SIG-M5 treated with dmso at 0.1 percent for 504 hours (cell line): ENCODE data around the gene RBM19.
"Not testable (repeated sequence)": the region's sequence is repeated elsewhere in the genome, so short reads cannot be mapped to it uniquely, and the experiment has no call there.

Experiments
- DNase-seq: peaks from one replicate; lab custom pipeline; 2025; ENCODE audit not compliant: unreplicated experiment; lab: John Stamatoyannopoulos, UW

Gene RBM19

DNA sequence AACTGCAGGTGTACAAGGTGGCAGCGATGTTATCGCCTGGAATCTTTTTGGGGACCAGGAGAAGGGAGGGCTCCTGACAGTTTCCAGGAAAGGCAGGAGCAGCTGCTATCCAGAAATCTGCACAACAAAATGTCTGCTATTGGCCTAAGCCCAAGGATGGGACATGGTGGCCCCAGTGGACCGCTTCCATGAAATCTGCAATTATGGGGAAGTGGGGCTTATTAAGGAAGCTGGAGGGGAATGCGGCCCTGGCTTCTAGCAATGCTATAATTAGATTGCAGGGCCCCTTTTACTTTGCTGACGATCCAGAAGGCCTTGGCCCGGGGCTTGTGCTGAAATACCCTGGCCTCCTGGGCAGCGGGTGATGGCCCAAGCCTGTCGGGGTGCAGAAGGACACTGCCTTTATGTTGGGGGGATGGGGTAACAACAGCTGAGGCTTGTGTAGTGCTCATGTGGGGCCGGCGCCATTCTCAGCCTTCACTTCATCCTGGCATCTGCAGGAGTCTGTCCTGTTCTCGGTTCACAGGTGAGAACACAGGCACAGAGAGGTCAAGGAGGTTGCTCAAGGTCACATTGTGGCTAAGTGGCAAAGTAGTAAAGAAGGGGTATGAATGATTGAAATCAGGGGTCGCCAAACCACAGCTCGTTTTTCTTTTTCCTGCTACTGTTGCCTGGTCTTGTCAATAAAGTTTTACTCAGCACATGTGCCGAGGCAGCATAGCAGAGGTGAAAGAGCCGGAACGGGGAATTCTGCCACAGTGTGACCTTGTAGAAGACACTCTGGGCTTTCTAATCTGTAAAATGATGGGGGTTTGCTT lies 153.5 kb downstream of the RBM19 start:
- no peak for DNase-seq

DNA sequence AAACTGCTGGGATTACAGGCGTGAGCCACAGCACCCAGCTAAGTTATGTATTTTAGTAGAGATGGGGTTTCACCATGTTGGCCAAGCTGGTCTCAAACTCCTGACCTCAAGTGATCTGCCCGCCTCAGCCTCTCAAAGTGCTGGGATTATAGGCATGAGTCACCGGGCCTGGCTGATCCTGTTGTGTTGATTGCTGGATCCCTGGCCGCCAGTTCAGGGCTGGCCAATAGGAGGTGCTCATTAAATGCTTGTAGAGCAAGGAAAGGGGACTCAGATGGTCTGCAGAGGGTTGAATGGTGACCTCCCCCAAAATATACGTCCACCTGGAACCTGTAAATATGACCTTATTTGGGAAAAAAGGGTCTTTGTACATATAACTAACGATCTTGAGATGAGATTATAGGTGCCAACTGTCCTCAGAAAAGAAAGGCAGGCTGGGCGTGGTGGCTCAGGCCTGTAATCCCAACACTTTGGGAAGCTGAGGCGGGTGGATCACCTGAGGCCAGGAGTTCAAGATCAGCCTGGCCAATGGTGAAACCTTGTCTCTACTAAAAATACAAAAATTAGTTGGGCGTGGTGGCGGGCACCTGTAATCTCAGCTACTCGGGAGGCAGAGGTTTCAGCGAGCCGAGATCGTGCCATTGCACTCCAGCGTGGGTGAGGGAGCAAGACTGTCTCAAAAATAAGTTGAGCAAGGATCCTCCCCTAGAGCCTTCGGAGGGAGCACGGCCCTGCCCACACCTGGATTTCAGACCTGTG lies 156.5 kb downstream of the RBM19 start:
- DNase-seq = not testable (repeated sequence)

DNA sequence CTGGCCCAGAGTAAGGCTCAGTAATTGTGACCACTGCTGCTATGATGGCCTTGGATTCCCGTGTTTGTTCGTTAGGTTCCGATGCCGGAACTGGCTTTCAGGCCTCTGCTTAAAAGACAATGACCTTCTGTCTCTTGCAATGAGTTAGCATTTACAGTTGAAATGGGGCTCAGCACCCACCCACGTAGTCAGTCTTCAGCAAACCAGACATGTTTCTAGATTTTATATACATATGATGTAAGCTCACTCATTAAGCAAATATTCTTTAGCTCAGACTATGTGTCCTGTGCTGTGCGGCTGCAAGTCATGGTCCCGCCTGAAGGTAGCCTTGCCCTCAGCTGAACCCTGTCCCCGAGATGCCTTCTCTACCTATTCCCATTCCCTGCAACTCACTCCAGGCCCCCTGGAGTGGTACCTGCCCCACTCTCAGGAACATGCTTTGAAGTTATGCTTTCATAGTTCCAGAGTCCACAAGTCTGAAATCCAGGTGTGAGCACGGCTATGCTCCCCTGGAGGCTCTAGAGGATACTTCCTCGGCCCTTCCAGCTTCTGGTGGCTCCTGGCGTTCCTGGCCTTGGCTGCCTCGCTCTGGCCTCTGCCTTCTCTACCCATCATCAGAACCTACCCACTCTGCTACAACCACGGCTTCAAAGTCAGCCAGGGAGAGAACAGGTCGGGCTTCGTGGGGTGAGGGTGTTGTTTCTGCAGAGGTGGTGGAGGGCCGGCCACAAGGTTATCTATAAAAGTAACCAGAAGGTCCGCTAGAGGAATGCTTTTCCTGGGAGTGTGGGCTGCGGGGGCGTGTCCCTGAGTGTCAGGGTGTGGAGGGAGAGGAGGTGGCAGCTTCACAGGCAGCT lies 157.8 kb downstream of the RBM19 start:
- no peak for DNase-seq

DNA sequence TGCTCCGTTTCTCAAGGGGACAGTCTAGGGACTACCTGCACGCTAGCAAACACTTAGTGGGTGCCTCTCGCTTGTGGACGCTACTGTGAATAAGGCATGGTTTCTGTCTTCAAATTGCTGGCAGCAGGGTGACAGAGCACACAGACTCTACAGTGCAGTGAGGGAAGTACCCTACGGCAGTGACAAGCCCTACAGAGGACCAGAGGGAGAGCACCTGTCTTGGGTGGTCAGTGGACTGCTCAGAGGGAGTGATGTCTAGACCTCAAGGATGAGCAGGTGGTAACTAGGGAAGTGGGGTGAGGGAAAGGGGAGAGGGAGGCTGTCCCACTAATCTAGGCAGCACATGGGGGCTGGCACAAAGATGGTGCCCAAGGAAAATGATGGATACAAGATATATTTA lies 160.5 kb downstream of the RBM19 start:
- DNase-seq = no peak

DNA sequence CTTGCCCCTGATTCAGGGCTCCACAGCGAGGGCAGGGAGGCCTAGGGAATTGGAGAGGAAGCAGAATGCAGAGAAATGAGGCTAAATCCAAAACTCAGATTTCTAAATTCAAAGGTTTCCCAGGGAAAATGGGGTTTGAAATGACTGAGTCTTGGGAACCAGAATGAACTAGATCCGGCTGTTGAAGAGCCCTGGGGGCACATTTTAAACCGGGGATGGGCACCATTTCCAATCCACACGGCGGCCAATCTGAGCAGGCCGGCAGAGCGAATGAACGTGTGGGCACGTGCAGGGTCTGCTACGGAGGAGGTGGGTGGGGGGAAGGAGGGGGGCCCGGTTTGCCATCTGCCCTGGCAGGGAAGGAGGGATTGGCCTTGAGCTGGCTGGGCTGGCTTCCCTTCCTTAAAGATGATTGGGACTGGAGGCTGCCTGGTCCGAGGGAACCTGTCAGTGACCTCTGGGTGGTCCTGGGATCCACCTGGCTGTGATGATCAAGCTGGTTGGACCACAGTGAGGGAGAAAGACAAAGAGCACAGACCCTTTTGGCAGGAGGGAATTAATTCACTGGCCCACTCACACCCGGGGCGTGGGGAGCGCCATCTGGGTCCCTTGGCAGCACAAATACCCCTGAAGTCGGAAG lies 161.0 kb downstream of the RBM19 start:
- DNase-seq = no peak

DNA sequence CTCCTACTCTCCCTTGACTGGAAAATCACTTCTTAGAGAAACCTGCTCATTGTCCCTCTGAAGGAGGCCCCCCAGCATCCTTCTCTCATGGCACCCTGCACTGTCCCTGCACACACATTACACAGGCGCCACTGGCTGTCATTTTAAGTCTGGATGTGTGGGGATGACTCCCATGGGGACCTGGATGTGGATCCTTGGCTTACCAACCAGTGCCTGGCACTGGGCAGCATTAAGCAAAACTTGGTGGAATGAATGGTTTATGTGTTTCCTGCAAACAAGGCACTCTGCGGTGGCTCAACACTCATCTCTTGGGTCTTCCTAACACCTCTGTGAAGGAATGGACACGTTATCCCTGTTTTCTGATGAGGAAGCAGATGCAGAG lies 162.4 kb downstream of the RBM19 start:
- DNase-seq = no peak

DNA sequence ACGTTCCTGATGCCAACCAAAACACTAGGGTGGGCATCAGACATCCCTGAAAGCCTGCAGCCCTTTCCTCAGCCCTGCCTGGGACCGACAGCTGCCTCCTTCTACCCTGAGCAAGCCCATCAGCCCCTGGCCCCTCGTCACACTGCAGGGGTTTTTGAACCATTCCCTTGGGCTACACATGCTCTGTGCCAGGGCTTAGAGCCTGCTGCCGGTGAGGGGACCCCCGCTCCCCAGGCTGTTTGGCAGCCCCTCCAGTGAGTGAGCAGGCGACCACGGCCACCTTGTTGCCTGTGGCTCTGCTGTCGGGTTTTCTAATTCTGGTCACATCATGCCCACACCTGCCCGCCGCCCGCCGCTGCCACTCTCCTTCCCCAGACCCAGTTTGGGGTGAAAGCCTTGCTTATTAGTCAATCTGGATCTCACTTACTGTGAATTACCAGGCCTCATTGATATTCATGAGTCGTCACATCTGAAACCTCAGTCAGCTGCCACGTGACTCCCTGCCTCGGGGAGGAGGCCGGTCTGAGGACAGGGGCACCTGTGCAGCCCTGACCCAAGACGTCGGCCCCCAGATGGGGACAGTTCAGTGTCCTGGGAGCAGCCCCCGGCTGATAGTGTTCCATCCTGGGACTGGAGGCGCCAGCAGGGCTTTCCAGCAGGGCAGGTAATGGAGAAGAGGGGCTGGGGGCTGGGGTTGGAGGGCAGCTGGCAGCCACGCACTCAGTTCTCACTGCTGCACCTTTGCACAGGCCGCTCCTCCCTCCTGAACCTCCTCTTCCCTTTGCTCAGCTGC lies 163.0 kb downstream of the RBM19 start:
- DNase-seq = no peak

DNA sequence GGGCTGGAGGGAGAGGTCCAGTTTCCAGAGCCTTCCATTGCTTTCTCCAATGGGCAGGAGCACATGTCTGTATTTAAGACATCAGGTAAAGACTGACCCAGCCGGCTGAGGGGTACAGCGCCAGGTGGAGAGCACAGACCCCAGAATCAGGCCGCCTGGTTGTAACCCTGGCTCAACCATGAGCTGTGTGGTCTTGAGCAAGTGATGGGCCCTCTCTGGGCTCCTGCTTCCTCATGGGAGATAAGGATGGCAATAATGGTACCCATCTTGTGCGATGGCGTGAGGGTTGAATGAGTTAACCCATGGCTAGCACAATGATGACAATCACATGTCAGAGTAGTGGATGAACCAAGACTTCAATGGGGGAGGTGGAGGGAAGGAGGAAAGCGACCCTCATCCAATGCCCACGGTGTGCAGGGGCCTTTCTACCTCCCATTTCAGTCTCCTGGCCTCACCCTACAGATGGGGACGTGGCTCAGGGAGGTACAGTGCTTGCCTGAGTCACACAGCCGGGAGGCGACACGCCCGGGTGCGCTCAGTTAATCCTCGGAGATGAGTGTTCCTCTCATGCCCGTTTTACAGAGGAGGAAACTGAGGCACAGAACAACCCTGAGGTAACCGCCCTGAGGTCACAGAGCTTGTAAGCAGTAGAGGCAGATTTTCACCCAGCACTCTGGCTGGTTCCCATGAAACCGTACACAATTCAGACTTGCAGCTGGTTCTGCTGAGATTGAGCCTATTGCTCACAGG lies 163.9 kb downstream of the RBM19 start:
- DNase-seq = no peak

DNA sequence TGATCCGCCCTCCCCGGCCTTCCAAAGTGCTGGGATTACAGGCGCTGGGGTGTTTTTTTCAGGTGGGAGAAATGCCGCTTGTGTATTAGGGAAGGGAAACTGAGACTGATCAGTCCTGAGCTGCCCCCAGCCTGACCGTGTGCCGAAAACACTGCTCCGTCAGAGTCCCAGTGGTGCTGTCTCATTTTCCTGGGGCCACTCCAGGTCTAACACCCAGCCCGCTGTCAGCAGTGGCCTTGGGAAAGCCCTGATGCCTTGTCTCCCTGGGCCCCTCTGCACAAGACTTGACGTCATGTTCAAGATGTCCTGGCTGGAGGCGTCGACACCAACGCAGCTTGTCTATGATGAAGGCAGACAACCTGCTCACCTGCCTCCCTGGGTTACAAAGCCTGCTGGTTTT lies 165.9 kb downstream of the RBM19 start:
- DNase-seq = no peak

DNA sequence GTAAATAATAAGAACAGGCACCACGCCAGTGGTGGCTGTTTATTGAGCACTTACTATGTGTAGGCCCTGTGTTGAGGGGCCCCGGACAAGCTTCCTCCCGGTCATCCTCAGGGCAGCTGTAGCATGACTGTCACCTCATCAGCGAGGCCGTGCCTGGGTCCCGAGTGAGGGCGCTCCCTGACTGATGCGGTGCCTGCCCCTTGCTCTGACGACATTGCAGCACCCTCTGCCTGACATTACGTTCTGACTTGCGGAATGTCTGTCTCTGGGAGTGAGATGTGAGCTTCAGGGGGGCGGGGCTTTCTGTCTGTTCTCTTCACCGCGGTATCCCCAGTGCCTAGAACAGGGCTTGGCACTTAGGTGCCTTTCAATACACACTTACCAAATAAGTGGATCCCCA lies 167.6 kb downstream of the RBM19 start:
- DNase-seq = no peak

DNA sequence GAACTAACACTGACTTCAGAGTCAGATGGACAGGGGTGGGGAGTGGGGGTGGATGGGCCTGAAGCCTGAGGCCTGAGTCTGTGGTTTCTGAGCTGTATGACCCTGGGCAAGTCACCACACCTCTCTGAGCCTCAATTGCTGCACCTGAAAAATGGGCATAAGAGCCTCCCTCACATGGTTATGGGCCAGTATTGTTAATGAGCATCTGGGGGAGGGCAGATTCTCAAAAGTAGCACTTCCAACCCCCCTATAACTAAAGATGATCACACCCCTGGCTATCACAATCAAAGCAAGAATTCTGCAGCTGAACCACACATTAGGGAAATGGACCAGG lies 168.6 kb downstream of the RBM19 start:
- DNase-seq = no peak

DNA sequence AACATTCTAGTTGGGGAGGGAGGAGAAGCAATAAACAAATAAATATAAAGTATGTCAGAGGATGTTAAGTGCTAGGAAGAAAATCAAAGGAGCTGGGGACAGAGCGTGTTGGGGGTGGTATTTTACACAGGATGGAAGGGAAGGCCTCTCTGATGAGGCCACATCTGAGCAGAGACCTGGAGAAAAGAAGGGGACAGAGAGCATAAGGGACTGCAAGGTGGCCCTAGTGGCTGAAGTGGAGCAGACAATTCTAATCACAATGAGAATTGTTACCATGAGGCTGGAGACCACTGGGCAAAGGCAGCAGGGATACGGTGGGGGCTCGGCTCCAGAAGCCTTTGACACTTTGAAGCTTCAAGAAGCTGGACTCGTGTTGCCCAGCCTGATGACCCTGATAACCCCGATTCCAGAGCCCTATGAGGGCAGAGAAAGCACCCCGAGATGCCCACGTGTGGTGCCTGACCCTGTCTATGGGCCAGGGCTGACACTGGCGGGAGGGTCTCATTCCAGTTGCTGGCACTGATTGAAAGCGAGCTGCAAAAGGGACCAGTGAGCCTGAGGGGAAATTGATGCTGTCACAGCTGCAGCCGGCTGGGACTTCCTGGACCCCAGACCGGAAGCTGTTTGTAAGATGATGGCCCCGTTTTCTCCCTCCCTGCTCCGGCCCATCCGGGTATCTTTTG lies 169.1 kb downstream of the RBM19 start:
- DNase-seq = no peak

DNA sequence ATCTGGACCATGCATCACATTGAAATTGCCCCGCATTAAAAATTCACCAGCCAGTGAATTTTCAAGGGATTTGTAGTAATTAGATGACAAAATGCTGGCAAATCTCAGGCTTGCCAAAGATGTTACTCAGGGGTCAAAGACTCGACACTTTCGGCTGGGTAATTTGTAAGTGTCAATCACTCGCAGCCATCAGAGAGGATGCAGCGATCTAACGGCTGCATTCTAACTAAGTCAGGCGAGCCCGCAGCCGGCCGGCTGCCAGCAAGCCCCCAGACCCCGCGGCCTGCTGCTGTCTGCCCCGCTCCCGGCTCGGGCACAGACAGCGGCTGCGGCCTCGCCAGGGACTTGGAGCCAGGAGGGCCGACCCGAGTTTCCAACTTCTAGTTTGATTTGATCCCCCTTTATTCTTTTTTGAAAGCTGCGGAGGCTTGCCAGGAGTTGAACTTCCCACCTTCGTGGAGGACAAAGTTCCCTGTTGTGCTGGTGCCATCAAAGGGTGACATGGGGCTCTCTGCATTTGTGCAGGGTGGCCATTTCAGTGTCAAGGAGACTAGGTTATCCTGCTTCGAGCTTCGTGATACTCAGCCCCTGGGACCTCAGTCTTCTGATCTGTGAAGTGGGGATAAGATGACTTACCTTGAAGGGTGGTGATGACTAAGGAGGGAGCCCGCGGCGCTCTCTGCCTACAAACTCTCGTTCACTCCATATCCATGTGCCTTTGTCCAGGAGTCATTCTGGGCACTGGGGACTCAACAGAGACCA lies 169.9 kb downstream of the RBM19 start:
- DNase-seq = no peak

DNA sequence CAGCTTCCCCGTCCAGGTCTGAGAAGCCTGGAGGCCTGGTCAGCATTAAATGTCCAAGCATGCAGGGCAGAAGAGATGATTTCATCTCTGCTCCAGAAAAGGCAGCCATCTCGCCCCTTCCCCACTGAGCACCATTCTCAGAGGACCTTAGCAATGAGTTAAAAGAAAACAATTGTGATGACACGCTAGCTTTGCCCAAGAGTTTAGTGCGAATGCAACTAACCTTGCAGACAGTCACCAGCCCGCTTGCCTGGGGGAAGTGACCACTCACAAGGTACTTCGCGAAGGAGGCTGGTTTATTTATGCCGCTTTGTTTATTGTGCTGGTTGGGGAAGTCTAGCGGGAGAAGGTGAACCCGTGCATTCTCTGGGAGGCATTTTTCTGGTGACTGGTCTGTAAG lies 170.7 kb downstream of the RBM19 start:
- DNase-seq = no peak

DNA sequence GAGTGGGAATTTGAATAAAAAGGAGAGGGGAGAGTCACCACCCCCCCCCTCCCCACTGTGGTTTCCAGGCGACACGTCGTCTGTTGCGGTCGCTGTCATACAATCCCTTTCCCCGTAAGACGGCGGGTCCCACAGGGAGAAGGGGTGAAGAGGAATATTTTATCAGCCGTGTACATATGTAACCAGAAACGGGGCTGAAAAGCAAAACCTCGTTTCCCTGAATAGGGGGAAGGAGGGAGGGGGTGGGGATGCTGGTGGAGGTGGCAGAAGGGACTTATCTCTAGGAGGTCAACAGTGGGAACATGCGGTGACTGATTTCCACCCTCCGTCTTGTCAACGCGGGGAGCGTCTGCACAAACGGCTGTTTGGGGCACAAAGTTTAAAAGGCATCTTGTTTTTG lies 171.4 kb downstream of the RBM19 start:
- no peak for DNase-seq

DNA sequence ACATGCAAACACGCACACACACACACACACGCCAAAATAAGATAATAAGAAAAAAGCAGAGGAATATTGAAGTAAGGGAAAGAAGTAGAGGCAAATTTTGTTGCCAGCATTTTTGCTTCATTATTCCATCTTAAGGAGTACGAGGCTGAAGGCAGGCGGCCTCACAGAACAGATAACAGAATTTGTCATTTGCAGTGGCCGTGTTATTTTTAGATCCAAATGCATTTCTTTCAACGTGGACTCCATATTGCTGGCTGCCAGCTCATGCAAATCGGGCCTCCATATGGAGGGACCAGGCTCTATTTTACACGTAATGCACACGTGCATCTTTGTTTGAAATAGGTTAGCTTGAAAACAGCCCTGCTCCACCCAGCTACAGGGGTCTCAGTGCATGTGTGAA lies 172.9 kb downstream of the RBM19 start:
- no peak for DNase-seq

DNA sequence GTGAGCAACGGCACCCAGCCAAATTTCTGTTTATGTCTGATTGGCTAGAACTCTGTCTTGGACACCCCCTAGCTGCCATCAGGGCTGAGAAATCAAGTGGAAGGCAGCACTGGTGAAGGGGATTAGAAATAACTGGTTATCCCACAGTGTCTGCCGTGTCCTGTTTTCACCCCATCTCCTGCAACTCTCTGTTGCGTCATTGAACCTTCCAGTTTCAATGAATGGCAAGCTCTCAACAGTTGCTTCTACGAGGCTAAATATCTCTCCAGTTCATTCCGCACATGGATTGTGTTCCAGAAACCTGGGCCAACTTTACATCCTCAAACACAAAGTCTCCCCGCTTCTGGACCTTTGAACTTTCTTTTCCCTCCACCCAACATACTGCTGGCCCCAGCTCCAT lies 173.7 kb downstream of the RBM19 start:
- no peak for DNase-seq

DNA sequence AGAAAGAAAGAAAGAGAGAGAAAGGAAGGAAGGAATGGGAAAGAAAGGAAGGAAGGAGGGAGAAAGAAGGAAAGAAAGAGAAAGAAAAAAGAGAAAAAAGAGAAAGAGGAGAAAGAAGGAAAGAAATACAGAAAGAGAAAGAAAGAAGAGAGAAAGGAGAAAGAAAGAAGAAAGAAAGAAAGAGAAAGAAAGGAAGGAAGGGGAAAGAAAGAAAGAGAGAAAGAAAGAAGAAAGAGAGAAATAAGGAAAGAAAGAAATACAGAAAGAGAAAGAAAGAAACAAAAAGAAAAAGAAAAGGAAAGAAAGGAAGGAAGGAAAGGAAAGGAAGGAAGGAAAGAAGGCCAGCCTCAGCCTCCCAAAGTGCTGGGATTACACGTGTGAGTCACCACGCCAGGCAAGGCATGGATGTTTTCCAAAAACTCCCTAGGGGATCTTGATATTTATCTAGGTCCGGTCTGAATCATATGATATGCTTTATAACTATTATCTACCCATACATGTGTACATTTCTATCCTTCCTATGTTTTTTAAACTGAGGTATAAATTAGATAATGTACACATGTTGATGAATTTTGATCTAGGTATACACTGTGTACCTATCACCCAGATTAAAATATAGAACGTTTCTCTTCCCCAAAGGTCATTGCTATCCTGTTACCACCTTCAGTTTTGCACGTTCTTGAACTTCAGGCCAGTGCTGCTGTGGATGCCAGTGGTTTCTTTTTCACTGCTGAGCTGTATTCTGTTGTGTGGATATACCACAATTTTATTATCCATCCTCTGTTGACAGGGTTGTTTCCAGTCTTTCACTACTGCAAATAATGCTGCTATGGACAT lies 177.9 kb downstream of the RBM19 start:
- no peak for DNase-seq
